HG02763 (cell line): ENCODE data around the gene DDR1.

Experiments used
- ATAC-seq: cut with Tn5 transposase; IDR thresholded peaks from one replicate; pipeline ENCODE4 v1.9.1; 2021; ENCODE audit warnings: mild to moderate bottlenecking, moderate library complexity; ENCODE audit not compliant: unreplicated experiment

DDR1 gene

DNA sequence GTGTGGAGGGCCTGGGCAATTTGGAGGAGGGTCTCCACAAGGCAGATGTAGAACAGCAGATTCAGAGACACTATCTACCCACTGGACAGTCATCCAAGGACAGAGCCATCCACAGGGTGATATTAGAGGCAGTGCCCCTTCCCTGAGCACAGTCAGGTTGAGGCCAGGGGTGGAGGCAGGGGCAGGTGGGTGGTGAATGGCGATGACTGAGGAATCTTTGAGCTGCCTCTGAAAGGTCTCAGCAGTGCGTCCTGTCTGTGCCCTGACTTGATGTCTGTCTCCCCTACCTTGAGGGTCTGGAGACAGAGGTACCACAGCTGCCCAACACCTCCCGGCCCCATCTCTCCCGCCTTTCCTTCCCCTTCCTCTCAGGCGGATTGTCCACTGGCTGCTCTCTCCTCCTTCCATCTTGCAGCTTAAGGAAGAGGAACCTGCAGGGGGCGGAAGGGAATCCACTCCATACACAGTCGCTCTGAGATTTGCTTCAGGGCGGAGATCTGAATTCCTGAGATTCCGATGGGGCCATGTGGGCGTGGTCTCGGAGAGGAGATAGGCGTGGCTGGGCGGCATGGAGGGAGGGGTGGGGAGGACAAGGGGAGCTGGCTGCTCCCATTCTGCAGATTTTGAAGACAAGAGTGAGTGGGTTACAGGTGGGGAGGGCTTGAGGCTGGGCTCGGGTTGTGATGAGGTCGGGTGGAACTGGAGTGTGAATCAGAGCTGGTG, 58.2 kb downstream of the DDR1 start:
- ATAC-seq: no peak

- no peak for ATAC-seq
Observed at GRCh38 chr6:30944051-30944450, 59.7 kb downstream of the DDR1 start.

DNA sequence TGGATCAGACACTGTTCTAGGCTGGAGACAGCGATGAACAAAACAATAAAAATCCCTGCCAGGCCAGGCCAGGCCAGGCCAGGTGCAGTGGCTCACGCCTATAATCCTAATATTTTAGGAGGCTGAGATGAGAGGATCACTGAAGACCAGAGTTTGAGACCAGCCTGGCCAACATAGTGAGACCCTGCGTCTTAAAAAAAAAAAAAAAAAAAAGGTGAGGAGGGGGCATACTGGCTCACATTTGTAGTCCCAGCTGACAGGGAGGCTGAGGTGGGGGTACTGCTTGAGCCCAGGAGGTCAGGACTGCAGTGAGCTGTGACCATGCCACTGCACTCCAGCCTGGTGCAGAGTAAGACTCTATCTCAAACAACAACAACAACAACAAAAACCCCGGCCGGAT, 61.0 kb downstream of the DDR1 start:
- no peak for ATAC-seq

DNA sequence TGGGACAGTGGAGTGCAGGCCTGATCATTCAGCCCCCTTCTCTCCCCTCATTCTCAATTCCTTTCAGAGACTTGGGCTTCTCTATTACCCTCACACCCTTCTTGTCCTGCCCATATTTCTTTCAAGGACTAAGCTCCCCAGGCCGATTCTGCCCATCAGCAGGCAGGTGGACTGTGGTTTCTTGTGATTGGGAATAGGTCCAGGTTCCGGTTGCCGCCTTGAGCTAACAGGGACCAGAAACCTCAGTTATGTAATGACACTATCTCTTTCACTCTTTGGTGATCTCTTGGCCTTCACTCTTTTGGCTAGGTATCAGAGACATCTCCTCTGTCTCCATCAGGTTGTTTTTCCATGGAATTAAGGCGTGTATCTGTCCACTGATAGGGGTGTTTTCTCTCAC, 62.9 kb downstream of the DDR1 start:
- ATAC-seq: no peak

GRCh38 chr6:30948811-30949210, 64.5 kb downstream of the DDR1 start:
- ATAC-seq: no peak
